Measurements from ENCODE around the gene MRPL1.
"Not testable (repeated sequence)": the region's sequence is repeated elsewhere in the genome, so short reads cannot be mapped to it uniquely, and the experiment has no call there.

The MRPL1 gene

DNA sequence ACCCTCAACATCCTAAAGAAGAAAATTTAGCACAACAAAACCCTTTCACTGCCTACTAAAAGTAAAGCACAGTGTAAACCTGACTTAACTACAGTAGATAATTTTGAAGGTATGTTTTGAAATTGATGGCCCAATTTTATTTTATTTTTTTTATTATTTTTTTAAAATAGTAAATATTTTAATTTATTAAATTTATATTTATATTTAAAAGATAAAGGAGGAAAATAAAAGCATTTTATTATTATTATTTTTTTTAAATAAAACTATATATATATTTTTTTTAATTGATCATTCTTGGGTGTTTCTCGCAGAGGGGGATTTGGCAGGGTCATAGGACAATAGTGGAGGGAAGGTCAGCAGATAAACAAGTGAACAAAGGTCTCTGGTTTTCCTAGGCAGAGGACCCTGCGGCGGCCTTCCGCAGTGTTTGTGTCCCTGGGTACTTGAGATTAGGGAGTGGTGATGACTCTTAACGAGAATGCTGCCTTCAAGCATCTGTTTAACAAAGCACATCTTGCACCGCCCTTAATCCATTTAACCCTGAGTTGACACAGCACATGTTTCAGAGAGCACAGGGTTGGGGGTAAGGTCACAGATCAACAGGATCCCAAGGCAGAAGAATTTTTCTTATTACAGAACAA lies 120.4 kb downstream of the MRPL1 start:
- not testable (repeated sequence) for DNase-seq (ENCODE audit: low read depth)

DNA sequence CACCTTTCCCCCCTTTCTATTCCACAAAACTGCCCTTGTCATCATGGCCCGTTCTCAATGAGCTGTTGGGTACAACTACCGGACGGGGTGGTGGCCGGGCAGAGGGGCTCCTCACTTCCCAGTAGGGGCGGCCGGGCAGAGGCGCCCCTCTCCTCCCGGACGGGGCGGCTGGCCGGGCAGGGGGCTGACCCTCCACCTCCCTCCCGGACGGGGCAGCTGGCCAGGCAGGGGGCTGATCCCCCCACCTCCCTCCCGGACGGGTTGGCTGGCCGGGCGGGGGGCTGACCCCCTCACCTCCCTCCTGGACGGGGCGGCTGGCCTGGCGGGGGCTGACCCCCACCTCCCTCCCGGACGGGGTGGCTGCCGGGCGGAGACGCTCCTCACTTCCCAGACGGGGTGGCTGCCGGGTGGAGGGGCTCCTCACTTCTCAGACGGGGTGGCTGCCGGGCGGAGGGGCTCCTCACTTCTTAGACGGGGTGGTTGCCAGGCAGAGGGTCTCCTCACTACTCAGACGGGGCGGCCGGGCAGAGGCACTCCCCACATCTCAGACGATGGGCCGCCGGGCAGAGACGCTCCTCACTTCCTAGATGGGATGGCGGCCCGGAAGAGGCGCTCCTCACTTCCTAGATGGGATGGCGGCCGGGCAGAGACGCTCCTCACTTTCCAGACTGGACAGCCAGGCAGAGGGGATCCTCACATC lies 121.1 kb downstream of the MRPL1 start:
- DNase-seq (ENCODE audit: low read depth), result not testable (repeated sequence)

DNA sequence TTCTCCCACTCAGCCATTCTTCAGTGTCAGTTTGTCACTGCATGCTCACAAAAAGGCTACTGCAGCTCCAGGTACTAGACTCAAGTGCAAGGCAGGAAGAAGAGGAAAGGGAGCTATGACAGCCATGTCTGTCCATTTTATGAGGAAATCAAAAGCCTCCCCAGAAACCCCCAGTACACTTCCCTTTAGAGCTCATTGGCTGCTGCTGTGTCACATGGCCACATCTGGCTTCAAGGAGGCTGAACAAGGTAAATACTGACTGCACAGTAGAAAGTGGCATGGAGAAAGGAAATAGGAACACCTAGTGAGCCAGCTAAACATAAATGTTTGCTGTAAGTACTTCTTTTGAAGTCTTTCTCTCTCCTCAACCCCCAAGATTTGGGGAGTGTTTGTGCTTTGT lies 127.3 kb downstream of the MRPL1 start:
- no peak for DNase-seq (ENCODE audit: low read depth)

DNA sequence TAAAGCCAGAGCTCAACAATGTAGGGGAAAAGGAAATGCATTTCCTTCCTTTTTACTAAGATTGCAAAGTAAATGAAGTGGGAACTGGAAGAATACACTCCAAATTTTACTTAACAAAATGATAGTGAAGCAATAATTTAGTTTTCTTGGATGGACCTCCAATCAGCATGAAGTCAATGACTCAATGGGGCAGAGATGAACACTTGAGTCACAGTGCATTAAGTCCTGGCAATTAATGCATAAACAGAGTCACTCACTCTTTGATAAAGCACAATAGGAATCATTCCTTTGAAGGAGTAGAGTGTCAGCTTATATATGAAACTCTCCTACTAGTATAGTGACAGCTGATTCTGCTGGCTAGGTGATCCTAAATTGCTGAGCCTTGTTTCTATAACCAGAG lies 127.8 kb downstream of the MRPL1 start:
- DNase-seq (ENCODE audit: low read depth), result no peak

DNA sequence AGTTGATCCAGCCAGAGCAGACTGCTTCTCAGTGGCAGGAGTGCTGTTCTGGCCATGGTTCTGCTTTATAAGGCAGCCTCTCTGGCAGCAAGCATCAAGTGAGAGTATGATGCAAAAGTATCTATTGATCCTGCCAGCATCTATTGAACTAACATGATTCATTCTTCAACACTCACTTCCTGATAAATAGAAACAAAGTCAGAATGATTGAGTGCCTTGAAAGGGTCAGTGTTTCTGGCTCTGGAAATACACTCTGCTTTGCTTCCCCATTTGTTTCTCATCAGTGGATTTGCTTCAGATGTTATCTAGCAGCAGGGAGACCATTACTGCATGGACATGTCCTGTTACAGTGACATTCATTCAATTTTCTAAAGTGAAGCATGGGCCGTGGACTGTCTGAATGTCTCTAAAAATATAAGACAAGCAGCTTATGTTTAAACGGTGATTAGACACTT lies 128.3 kb downstream of the MRPL1 start:
- no peak for DNase-seq (ENCODE audit: low read depth)

DNA sequence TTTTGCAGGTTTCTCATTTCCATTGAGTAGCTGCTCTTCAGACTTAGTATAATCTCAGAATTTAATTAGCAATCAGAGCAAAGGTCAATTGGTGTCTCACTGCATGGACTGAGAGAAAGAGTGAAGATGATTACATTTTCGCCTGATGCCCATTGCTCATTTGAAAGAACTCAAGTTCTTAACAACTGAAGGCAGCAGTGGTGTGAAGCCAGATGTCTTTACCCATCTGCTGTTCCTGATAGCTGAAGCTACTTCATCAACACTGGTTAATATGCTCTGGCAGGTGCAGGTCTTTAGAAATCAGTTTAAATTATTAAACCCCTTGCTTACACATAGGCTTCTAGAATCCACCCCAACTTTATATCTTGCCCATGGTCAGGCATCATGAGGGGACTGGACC lies 130.0 kb downstream of the MRPL1 start:
- no peak for DNase-seq (ENCODE audit: low read depth)

DNA sequence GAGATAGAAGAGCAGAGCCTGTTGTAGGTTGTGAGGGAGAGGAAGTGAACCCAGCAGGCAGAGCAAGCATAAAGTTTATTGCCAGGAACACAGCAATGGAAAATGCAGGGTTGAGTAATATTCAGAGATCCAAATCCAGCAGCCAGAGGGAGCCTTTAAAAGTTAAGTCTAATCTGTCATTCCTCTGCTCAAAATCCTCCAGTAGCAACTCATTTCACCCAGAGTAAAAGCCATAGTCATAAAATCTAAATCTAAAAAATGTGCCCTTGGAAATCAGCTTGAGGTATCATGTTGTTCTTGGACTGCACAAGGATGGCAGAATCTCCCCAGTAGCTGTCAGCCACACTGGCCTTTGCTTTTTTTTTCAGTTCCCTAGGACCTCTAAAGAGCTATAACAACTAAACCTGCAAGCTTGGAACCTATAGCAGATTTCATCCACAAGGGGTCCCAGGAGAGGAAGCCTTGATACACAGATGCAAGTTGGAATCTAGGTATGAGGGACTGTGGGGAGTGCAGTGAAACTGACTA lies 131.6 kb downstream of the MRPL1 start:
- DNase-seq (ENCODE audit: low read depth), result peak; percentile 83

DNA sequence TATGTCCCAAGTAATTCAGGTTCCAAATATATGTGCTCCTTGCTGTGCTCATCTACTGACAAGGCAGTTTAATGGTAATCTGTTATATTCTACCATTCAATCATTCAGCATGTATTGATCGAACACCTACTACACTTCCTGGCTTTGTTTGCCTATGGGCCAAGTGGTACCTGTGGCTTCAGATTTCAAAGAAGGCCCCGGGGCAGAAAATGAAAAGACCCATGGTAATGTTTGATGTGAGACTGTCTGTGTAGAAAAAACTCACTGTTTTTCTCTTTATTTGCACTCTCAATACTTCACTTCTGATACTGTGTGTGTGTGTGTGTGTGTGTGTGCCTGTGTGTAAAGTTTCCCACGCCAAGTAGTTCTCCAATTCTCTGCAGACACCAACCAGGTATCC lies 133.4 kb downstream of the MRPL1 start:
- no peak for DNase-seq (ENCODE audit: low read depth)

DNA sequence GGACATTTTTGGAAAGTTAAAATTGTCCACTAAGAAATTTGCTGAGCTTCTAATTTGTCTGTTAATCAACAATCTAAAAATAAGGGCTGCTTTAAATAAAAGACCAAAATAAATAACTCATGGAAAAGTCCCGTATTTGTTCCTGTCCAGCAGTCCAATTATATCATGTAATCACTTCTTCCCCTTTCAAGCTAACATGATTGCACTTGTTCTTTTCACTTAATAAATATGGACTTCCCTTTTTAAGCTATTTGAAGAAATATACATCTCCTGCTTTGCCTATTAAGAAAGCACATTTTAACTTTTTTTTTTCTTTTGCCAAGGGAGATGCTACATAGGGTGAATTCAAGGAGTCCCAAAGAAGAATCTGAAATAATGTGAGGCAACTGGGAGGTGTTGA lies 138.9 kb downstream of the MRPL1 start:
- DNase-seq (ENCODE audit: low read depth), result no peak

DNA sequence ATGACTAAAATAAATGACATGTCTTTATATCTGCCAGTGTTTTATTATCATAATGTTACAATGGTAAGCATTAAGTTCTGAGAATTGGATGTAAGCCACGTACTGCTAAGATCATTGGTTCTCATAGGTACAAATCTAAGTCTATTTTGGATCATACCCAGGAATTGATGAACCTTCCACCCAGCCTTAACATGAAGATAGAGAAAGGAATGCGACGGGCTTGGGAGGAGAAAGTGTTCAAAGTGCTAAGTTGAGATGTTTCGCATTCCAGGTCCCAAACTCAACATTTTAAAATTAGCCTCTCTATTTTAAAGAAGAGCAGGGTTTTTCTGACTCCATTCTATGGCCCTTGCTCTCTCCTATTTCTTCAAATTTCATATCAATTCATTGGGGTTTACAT lies 139.6 kb downstream of the MRPL1 start:
- peak; percentile 64 for DNase-seq (ENCODE audit: low read depth)

Data from EH (cell line).